Fibroblast of villous mesenchyme (primary cell): ENCODE results near the gene TPST1. TPM values are rescaled to one million over a fixed set of nuclear protein-coding genes. Genes with fewer than 3 reads are reported as not detected.
"Not testable (repeated sequence)": the region's sequence is repeated elsewhere in the genome, so short reads cannot be mapped to it uniquely, and the experiment has no call there.

Experiments used
- DNase-seq: peaks from one replicate; pipeline ENCODE4 v3.0.0-alpha.2; 2010; ENCODE audit warnings: low read depth
- H3K4me3 ChIP-seq: 2 replicates; pipeline ENCODE4 v1.5.1; 2011; ENCODE audit warnings: low read depth, mild to moderate bottlenecking, low read length
- small RNA-seq: library from RNA; depleted of rRNA; stranded (forward); fragments of <200 nt; gene quantifications from one replicate; pipeline ENCODE3, GENCODE V24; 2012
- total RNA-seq: library from RNA; depleted of rRNA; stranded (reverse); fragments of >200 nt; gene quantifications from 2 replicates; pipeline ENCODE4 v1.2.3, GENCODE V29; 2012
- TF ChIP-seq, protein P1 (sequence below): IDR thresholded peaks from 2 replicates; pipeline ENCODE4 v1.5.1; 2012; ENCODE audit warnings: low read depth, mild to moderate bottlenecking, low read length; ENCODE audit not compliant: insufficient read depth

TPST1 gene
- total RNA-seq, 1 donor: 131 TPM

DNA sequence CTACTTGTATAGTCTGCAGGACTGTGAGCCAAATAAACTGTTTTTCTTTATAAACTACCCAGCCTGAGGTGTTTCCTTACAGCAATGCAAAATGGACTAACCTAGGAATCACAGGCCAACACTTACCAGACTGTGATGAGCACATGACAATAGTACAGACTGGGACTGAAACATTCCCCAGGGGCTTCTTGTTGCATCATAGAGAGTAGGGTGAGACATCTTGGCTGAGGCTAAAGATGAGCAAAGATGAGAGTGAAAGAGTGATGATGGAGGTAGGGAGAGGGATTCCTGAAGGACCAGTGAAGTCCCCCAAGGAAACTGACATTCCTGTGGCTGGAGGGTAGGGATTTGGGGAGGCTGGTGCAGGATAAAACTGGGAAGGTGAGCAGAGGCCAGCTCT is 194.4 kb downstream of the TPST1 start:
- no peak for DNase-seq

DNA sequence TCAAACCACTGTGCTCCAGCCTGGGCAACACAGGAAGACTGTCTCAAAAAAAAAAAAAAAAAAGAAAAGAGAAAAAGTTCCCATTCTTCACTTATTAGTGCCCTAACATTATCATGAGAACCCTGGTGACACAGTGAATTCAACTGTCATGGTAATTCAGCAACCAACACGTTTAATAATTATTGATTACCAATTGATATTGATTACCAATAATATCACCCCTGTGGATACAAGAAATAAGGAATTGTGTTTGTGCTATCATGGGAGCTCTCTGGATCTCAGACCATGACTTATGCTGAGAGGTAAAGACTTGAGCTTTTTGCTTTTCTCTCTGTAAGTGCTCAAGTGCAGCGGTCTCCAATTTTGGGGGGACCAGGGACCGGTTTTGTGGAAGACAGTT is 195.3 kb downstream of the TPST1 start:
- DNase-seq: no peak
- TF ChIP-seq, protein P1, sequence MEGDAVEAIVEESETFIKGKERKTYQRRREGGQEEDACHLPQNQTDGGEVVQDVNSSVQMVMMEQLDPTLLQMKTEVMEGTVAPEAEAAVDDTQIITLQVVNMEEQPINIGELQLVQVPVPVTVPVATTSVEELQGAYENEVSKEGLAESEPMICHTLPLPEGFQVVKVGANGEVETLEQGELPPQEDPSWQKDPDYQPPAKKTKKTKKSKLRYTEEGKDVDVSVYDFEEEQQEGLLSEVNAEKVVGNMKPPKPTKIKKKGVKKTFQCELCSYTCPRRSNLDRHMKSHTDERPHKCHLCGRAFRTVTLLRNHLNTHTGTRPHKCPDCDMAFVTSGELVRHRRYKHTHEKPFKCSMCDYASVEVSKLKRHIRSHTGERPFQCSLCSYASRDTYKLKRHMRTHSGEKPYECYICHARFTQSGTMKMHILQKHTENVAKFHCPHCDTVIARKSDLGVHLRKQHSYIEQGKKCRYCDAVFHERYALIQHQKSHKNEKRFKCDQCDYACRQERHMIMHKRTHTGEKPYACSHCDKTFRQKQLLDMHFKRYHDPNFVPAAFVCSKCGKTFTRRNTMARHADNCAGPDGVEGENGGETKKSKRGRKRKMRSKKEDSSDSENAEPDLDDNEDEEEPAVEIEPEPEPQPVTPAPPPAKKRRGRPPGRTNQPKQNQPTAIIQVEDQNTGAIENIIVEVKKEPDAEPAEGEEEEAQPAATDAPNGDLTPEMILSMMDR: no peak
- no peak overlapping the region for H3K4me3 ChIP-seq

More for the DNA sequence above, 194.4 kb downstream of the TPST1 start:
- TF ChIP-seq, protein P1: no peak
- H3K4me3 ChIP-seq: no peak overlapping the region

- DNase-seq: not testable (repeated sequence)
Observed at GRCh38 chr7:66401126-66401525, 196.0 kb downstream of the TPST1 start.

DNA sequence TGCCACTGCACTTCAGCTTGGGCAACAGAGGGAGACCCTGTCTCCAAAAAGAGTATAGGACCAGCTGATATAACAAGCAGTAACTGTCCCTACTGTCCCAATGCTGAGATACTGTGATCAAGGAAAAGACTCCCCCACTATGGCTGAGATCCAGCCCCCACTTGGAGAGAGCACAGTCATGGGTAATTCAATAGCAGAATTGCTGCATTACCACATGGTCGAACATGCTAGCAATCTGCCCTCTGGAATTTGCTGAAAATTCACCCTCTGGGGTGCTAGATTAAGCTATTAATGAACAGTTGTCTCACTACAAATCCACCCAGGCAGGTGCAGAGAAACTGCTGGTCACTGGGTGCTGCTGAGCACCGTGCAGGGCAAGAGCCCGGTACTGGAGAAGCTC is 196.8 kb downstream of the TPST1 start:
- DNase-seq, H3K4me3 ChIP-seq: not testable (repeated sequence)

More at GRCh38 chr7:66401126-66401525, 196.0 kb downstream of the TPST1 start:
- not testable (repeated sequence) for H3K4me3 ChIP-seq

GRCh38 chr7:66403564-66403963 is 198.4 kb downstream of the TPST1 start:
- no peak overlapping the region for H3K4me3 ChIP-seq

DNA sequence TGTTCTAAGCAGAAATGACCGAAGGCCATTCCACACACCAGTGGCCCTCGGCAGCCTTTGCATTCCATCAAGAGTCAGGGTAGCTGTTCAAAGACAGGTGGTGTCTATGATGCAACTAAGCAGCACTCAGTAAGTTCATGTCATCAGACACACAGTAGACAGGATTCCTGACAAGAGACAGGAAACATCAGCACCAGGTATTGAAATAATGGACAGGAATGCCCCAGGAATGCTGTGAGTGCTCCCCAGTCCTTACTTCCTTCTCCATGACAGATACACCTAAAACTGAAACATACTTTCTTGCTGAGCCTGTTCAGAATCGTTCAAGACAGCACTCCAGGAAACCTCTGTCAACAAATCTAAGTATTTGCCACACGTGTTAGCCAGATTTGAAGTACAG is 204.4 kb downstream of the TPST1 start:
- TF ChIP-seq, protein P1: no peak
- DNase-seq: no peak
- H3K4me3 ChIP-seq: no peak overlapping the region

More at GRCh38 chr7:66403564-66403963, 198.4 kb downstream of the TPST1 start:
- TF ChIP-seq, protein P1: no peak
- DNase-seq: no peak

Small RNA genes lying within 50 kb of the gene (small RNA-seq; reads per million reads assigned to genes)
- not detected for gene RNU6-313P

Other genes starting within 250 kb of the TPST1 start
- 13.0 and 22.9 TPM in 2 replicates for gene GUSB, start 223.1 kb upstream of the TPST1 start, total RNA-seq
- 33.5 and 34.5 TPM in 2 replicates for gene ASL, start 129.5 kb upstream of the TPST1 start, total RNA-seq
- gene CRCP, start 90.5 kb upstream of the TPST1 start, total RNA-seq: 47.4 and 53.1 TPM in 2 replicates